ENCODE results near the gene SLC9A9.
A peak's percentile ranks its signal among the peaks of the same experiment; 100 is the strongest.

SLC9A9 gene

GRCh38 chr3:143478115-143478693 lies 370.1 kb downstream of the SLC9A9 start:
- WGBS (ENCODE audit: insufficient coverage), result 40% methylated on average over 1 of the region's 3 CpGs
- no peaks in the 10 kb centered on the region for H3K27me3 ChIP-seq (replicated peaks in 2 of 5; ENCODE audit: control insufficient read depth in 4 of 5, insufficient read depth in 5 of 5, low read length in 4 of 5)
- no peaks in the 10 kb centered on the region for H3K9me3 ChIP-seq (ENCODE audit: control extremely low read depth in 1 of 5, control insufficient read depth in 4 of 5, insufficient read depth in 2 of 5, low read depth in 1 of 5, low read length in 4 of 5)
- ChIA-PET POLR2A (no interaction called here), CTCF (interaction anchor here (0.7 to 1.0 kb wide), 2 partner anchors 8 to 44 kb away, joined by 3 to 4 read pairs; no protein-coding TSS in a partner anchor)
- H3K27ac ChIP-seq (ENCODE audit: insufficient read depth in 1 of 2, low read depth in 1 of 2, low read length in 2 of 2, poor library complexity in 1 of 2, severe bottlenecking in 2 of 2), result no peak overlapping the region
- H3K4me1 ChIP-seq (ENCODE audit: control extremely low read depth in 1 of 4, control insufficient read depth in 4 of 4, insufficient read depth in 4 of 4, low read length in 3 of 4), result peaks cover 0 to 9% (median 4%) of the 10 kb centered on the region in 4 experiments
- peak in 2 of 3 donors; percentile 53 to 71 for DNase-seq
- H3K4me3 ChIP-seq (ENCODE audit: control insufficient read depth in 1 of 7, extremely low read depth in 1 of 7, insufficient read depth in 4 of 7, low read depth in 2 of 7, low read length in 6 of 7), result no peak overlapping the region
- H3K36me3 ChIP-seq (ENCODE audit: control insufficient read depth in 4 of 4, insufficient read depth in 4 of 4, low read length in 3 of 4), result no peaks in the 10 kb centered on the region

DNA sequence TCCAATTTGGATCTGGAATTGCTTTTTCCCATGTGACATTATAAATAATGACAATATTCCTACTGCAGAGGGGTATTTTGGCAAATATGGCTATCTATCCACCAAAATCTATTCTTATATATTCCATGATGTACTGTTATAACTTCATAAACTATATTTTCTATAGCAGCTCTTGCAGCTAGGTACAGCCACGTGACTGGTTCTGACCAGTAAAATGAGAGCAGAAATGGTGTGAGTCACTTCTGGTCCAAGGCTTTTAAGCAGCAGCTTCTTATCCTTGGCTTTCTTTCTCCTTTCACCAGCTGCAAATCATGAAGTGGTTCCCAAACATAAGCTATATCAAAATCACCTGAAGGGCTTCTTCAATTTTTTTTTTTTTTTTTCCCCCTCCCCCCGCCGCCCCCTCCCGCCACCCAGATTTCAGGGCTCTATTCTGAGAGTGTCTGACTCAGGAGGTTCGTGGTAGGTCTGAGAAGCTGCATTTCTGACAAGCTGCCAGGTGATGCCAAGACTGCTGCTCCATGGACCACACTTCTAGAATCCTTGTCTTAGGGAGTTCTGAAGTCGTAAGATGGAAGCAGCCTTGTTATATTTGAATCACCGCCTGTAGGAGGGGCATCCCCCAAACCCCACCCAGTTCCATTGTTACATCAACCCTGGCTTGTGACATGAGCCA lies 371.2 kb downstream of the SLC9A9 start:
- ChIA-PET POLR2A (no interaction called here), CTCF (interaction anchor here (0.7 to 1.0 kb wide), 2 partner anchors 9 to 43 kb away, joined by 3 to 4 read pairs; no protein-coding TSS in a partner anchor)
- no peaks in the 10 kb centered on the region for H3K9me3 ChIP-seq (ENCODE audit: control extremely low read depth in 1 of 5, control insufficient read depth in 4 of 5, insufficient read depth in 2 of 5, low read depth in 1 of 5, low read length in 4 of 5)
- H3K4me1 ChIP-seq (ENCODE audit: control extremely low read depth in 1 of 4, control insufficient read depth in 4 of 4, insufficient read depth in 4 of 4, low read length in 3 of 4), result peaks cover 0 to 9% (median 2%) of the 10 kb centered on the region in 4 experiments
- no peak overlapping the region for H3K4me3 ChIP-seq (ENCODE audit: control insufficient read depth in 1 of 7, extremely low read depth in 1 of 7, insufficient read depth in 4 of 7, low read depth in 2 of 7, low read length in 6 of 7)
- no peaks in the 10 kb centered on the region for H3K36me3 ChIP-seq (ENCODE audit: control insufficient read depth in 4 of 4, insufficient read depth in 4 of 4, low read length in 3 of 4)
- no peaks in the 10 kb centered on the region for H3K27me3 ChIP-seq (replicated peaks in 2 of 5; ENCODE audit: control insufficient read depth in 4 of 5, insufficient read depth in 5 of 5, low read length in 4 of 5)
- DNase-seq, result peak in 2 of 3 donors; percentile 2 to 9
- WGBS (ENCODE audit: insufficient coverage), result 80% methylated on average over 3 of the region's 7 CpGs
- H3K27ac ChIP-seq (ENCODE audit: insufficient read depth in 1 of 2, low read depth in 1 of 2, low read length in 2 of 2, poor library complexity in 1 of 2, severe bottlenecking in 2 of 2), result no peak overlapping the region

GRCh38 chr3:143475981-143476380 lies 372.3 kb downstream of the SLC9A9 start:
- WGBS (ENCODE audit: insufficient coverage), result 94% methylated on average over 2 of the region's 3 CpGs

GRCh38 chr3:143472731-143473523 lies 375.3 kb downstream of the SLC9A9 start:
- H3K4me1 ChIP-seq (ENCODE audit: control extremely low read depth in 1 of 4, control insufficient read depth in 4 of 4, insufficient read depth in 4 of 4, low read length in 3 of 4), result peaks cover 0 to 3% (median 1%) of the 10 kb centered on the region in 4 experiments
- no peaks in the 10 kb centered on the region for H3K27me3 ChIP-seq (replicated peaks in 2 of 5; ENCODE audit: control insufficient read depth in 4 of 5, insufficient read depth in 5 of 5, low read length in 4 of 5)
- no peaks in the 10 kb centered on the region for H3K9me3 ChIP-seq (ENCODE audit: control extremely low read depth in 1 of 5, control insufficient read depth in 4 of 5, insufficient read depth in 2 of 5, low read depth in 1 of 5, low read length in 4 of 5)
- no peak for DNase-seq
- H3K4me3 ChIP-seq (ENCODE audit: control insufficient read depth in 1 of 7, extremely low read depth in 1 of 7, insufficient read depth in 4 of 7, low read depth in 2 of 7, low read length in 6 of 7), result no peak overlapping the region
- WGBS (ENCODE audit: insufficient coverage), result 98% methylated on average over 6 of the region's 7 CpGs
- H3K27ac ChIP-seq (ENCODE audit: insufficient read depth in 1 of 2, low read depth in 1 of 2, low read length in 2 of 2, poor library complexity in 1 of 2, severe bottlenecking in 2 of 2), result no peak overlapping the region
- ChIA-PET POLR2A (no interaction called here), CTCF (interaction anchor here (1.7 kb wide), 1 partner anchor 9 kb away, joined by 4 read pairs; no protein-coding TSS in a partner anchor)
- no peaks in the 10 kb centered on the region for H3K36me3 ChIP-seq (ENCODE audit: control insufficient read depth in 4 of 4, insufficient read depth in 4 of 4, low read length in 3 of 4)

More at GRCh38 chr3:143475981-143476380, 372.3 kb downstream of the SLC9A9 start:
- no peak for DNase-seq
- Histone ChIP-seq H3K9me3 (ENCODE audit: control extremely low read depth in 1 of 5, control insufficient read depth in 4 of 5, insufficient read depth in 2 of 5, low read depth in 1 of 5, low read length in 4 of 5) (no peaks in the 10 kb centered on the region), H3K27ac (ENCODE audit: insufficient read depth in 1 of 2, low read depth in 1 of 2, low read length in 2 of 2, poor library complexity in 1 of 2, severe bottlenecking in 2 of 2) (no peak overlapping the region), H3K36me3 (ENCODE audit: control insufficient read depth in 4 of 4, insufficient read depth in 4 of 4, low read length in 3 of 4) (no peaks in the 10 kb centered on the region), H3K4me3 (ENCODE audit: control insufficient read depth in 1 of 7, extremely low read depth in 1 of 7, insufficient read depth in 4 of 7, low read depth in 2 of 7, low read length in 6 of 7) (no peak overlapping the region), H3K4me1 (ENCODE audit: control extremely low read depth in 1 of 4, control insufficient read depth in 4 of 4, insufficient read depth in 4 of 4, low read length in 3 of 4) (peaks cover 0 to 9% (median 2%) of the 10 kb centered on the region in 4 experiments), H3K27me3 (replicated peaks in 2 of 5; ENCODE audit: control insufficient read depth in 4 of 5, insufficient read depth in 5 of 5, low read length in 4 of 5) (no peaks in the 10 kb centered on the region)
- ChIA-PET CTCF (no interaction called here), POLR2A (no interaction called here)

DNA sequence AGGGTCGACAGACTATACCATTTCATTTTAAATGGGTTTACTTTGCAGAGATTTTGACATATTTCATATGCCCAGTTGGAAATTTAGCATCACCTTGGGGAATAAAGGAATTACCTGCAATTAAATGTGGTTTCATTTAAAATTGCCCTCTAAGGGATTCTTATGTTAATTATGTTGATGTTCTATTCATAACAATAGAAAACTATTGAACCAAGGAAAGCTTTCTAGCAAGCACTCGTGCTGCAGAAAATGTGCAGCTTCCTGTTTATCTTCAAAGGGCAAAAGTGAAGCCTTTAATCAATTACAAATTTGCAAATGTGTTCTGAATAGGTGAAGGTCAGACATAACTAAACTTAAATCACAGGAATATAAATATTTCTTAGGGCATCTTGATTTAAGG lies 376.6 kb downstream of the SLC9A9 start:
- ChIA-PET POLR2A (no interaction called here), CTCF (interaction anchor here (1.7 kb wide), 1 partner anchor 10 kb away, joined by 4 read pairs; no protein-coding TSS in a partner anchor)
- H3K36me3 ChIP-seq (ENCODE audit: control insufficient read depth in 4 of 4, insufficient read depth in 4 of 4, low read length in 3 of 4), result no peaks in the 10 kb centered on the region
- H3K27ac ChIP-seq (ENCODE audit: insufficient read depth in 1 of 2, low read depth in 1 of 2, low read length in 2 of 2, poor library complexity in 1 of 2, severe bottlenecking in 2 of 2), result no peak overlapping the region
- H3K27me3 ChIP-seq (replicated peaks in 2 of 5; ENCODE audit: control insufficient read depth in 4 of 5, insufficient read depth in 5 of 5, low read length in 4 of 5), result no peaks in the 10 kb centered on the region
- no CpG with 5 or more reads among the region's 2 CpGs for WGBS (ENCODE audit: insufficient coverage)
- no peaks in the 10 kb centered on the region for H3K4me1 ChIP-seq (ENCODE audit: control extremely low read depth in 1 of 4, control insufficient read depth in 4 of 4, insufficient read depth in 4 of 4, low read length in 3 of 4)
- H3K4me3 ChIP-seq (ENCODE audit: control insufficient read depth in 1 of 7, extremely low read depth in 1 of 7, insufficient read depth in 4 of 7, low read depth in 2 of 7, low read length in 6 of 7), result no peak overlapping the region
- H3K9me3 ChIP-seq (ENCODE audit: control extremely low read depth in 1 of 5, control insufficient read depth in 4 of 5, insufficient read depth in 2 of 5, low read depth in 1 of 5, low read length in 4 of 5), result no peaks in the 10 kb centered on the region
- DNase-seq, result no peak

DNA sequence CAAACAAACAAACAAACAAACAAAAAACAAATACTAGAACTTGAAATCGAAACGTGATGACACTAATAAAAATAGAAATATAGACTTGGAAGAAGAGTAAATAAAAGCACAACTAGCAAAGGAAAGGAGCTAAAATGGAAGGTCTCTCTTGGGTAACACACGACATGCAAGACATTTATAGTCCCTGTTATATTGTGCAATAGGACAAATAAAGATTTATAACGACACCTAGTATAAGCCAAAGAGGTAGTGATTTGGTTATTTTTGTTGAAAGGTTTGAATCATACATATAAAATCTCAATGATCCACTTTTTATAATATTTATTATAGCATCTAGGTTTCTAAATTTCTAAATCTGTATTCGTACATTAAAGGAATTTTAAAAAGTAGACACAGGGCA lies 379.1 kb downstream of the SLC9A9 start:
- no peak overlapping the region for H3K4me3 ChIP-seq (ENCODE audit: control insufficient read depth in 1 of 7, extremely low read depth in 1 of 7, insufficient read depth in 4 of 7, low read depth in 2 of 7, low read length in 6 of 7)
- H3K4me1 ChIP-seq (ENCODE audit: control extremely low read depth in 1 of 4, control insufficient read depth in 4 of 4, insufficient read depth in 4 of 4, low read length in 3 of 4), result no peaks in the 10 kb centered on the region
- H3K9me3 ChIP-seq (ENCODE audit: control extremely low read depth in 1 of 5, control insufficient read depth in 4 of 5, insufficient read depth in 2 of 5, low read depth in 1 of 5, low read length in 4 of 5), result no peaks in the 10 kb centered on the region
- H3K27me3 ChIP-seq (replicated peaks in 2 of 5; ENCODE audit: control insufficient read depth in 4 of 5, insufficient read depth in 5 of 5, low read length in 4 of 5), result no peaks in the 10 kb centered on the region
- CTCF ChIA-PET, result no interaction called here
- WGBS (ENCODE audit: insufficient coverage), result 100% methylated on average over 1 of the region's 5 CpGs
- DNase-seq, result no peak
- no peaks in the 10 kb centered on the region for H3K36me3 ChIP-seq (ENCODE audit: control insufficient read depth in 4 of 4, insufficient read depth in 4 of 4, low read length in 3 of 4)
- POLR2A ChIA-PET, result interaction anchor here (0.7 kb wide), 1 partner anchor 67 kb away, joined by 4 read pairs; no protein-coding TSS in a partner anchor
- H3K27ac ChIP-seq (ENCODE audit: insufficient read depth in 1 of 2, low read depth in 1 of 2, low read length in 2 of 2, poor library complexity in 1 of 2, severe bottlenecking in 2 of 2), result no peak overlapping the region

GRCh38 chr3:143465666-143466065 lies 382.6 kb downstream of the SLC9A9 start:
- H3K27me3 ChIP-seq (replicated peaks in 2 of 5; ENCODE audit: control insufficient read depth in 4 of 5, insufficient read depth in 5 of 5, low read length in 4 of 5), result no peaks in the 10 kb centered on the region
- H3K4me3 ChIP-seq (ENCODE audit: control insufficient read depth in 1 of 7, extremely low read depth in 1 of 7, insufficient read depth in 4 of 7, low read depth in 2 of 7, low read length in 6 of 7), result no peak overlapping the region
- H3K27ac ChIP-seq (ENCODE audit: insufficient read depth in 1 of 2, low read depth in 1 of 2, low read length in 2 of 2, poor library complexity in 1 of 2, severe bottlenecking in 2 of 2), result no peak overlapping the region
- ChIA-PET CTCF (no interaction called here), POLR2A (no interaction called here)
- no peaks in the 10 kb centered on the region for H3K9me3 ChIP-seq (ENCODE audit: control extremely low read depth in 1 of 5, control insufficient read depth in 4 of 5, insufficient read depth in 2 of 5, low read depth in 1 of 5, low read length in 4 of 5)
- DNase-seq, result no peak
- no peaks in the 10 kb centered on the region for H3K4me1 ChIP-seq (ENCODE audit: control extremely low read depth in 1 of 4, control insufficient read depth in 4 of 4, insufficient read depth in 4 of 4, low read length in 3 of 4)
- no peaks in the 10 kb centered on the region for H3K36me3 ChIP-seq (ENCODE audit: control insufficient read depth in 4 of 4, insufficient read depth in 4 of 4, low read length in 3 of 4)
- no CpG with 5 or more reads among the region's 1 CpG for WGBS (ENCODE audit: insufficient coverage)

Data from common myeloid progenitor, CD34-positive (primary cell).